G401 (cell line): ENCODE data around the gene ABCA4. TPM values are rescaled to one million over a fixed set of nuclear protein-coding genes. Genes with fewer than 3 reads are reported as not detected.
A peak's percentile ranks its signal among the peaks of the same experiment; 100 is the strongest.
"Not testable (repeated sequence)": the region's sequence is repeated elsewhere in the genome, so short reads cannot be mapped to it uniquely, and the experiment has no call there.

Source experiments
- DNase-seq: peaks from one replicate; pipeline ENCODE4 v3.0.0-alpha.2; 2015; ENCODE audit warnings: low spot score
- in situ Hi-C: cut with HindIII; loops from 2 replicates; pipeline ENCODE4 v1.10.0; 2016; ENCODE audit warnings: low sequenced_read_pairs, mixed read lengths
- total RNA-seq: library from RNA; depleted of rRNA; stranded (reverse); fragments of >200 nt; shearing (Covaris generic); gene quantifications from 2 replicates; pipeline ENCODE4 v1.2.3, GENCODE V29; 2014

Gene ABCA4
- total RNA-seq, 1 experiment from 2014 or later: 1.8 TPM

GRCh38 chr1:93976291-93976690 lies 144.7 kb downstream of the ABCA4 start:
- in situ Hi-C loops: no loop called here
- DNase-seq: no peak

GRCh38 chr1:93972341-93972740 lies 148.6 kb downstream of the ABCA4 start:
- no peak for DNase-seq
- in situ Hi-C loops: no loop called here

DNA sequence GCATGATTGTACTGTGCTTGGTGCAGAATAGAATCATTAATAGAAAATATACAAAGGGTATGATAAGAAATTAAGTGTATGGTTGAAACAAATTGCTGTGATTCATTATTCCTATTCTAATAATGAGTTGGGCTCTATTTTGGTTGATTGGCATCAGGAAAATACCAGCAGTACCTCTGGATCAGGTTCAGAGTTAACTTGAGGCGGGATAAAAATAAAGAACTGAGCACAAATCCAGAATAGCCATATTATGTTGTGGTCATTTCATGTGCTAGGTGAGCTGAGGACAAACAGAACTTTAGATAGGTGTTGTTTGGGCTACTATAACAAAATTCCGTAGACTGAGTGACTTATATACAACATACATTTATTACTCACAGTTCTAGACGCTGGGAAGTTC lies 151.1 kb downstream of the ABCA4 start:
- DNase-seq: no peak
- in situ Hi-C loops: no loop called here

DNA sequence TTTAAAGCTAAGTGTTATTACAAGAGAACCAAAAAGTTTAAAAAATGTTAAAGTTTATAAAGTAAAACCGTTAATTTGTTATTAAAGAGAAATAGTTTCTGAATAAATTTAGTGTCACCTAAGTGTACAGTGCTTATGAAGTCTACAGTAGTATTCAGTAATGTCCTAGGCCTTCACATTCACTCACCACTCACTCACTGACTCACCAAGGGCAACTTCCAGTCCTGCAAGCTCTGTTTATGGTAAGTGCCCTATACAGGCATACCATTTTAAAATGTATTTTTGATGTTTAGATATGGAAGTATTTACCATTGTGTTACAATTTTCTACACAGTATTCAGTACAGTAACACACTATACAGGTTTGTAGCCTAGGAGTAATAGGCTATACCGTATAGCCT lies 151.6 kb downstream of the ABCA4 start:
- DNase-seq: no peak
- in situ Hi-C loops: no loop called here

- peak; percentile 96 for DNase-seq
- in situ Hi-C loops: no loop called here
Observed at GRCh38 chr1:93967306-93967705, 153.6 kb downstream of the ABCA4 start.

- no peak for DNase-seq
- in situ Hi-C loops: no loop called here
Observed at GRCh38 chr1:93965888-93966287, 155.1 kb downstream of the ABCA4 start.

DNA sequence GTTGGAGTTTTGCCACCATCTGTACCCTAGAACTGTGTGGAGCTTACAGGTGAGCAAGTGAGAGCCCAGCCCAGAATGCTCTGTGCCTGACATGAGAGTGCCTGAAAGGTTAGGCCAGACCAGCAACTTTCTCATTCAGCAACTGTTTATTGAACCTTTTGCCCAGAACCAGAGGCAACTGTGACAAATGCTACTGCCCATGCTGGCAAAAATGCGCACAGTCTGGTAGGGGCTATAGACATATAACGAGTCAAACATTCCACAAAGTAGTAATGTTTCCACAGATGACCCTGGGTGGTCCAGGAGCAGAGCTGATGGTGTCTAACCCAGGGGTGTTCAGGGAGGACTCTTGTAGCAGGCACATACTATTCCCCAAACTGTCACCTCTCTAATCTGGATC lies 155.7 kb downstream of the ABCA4 start:
- DNase-seq: no peak
- in situ Hi-C loops: no loop called here

- DNase-seq: no peak
Observed at GRCh38 chr1:93964777-93965200, 156.2 kb downstream of the ABCA4 start.

GRCh38 chr1:93964096-93964776 lies 156.7 kb downstream of the ABCA4 start:
- no peak for DNase-seq
- in situ Hi-C loops: no loop called here

More at GRCh38 chr1:93964777-93965200, 156.2 kb downstream of the ABCA4 start:
- in situ Hi-C loops: no loop called here

DNA sequence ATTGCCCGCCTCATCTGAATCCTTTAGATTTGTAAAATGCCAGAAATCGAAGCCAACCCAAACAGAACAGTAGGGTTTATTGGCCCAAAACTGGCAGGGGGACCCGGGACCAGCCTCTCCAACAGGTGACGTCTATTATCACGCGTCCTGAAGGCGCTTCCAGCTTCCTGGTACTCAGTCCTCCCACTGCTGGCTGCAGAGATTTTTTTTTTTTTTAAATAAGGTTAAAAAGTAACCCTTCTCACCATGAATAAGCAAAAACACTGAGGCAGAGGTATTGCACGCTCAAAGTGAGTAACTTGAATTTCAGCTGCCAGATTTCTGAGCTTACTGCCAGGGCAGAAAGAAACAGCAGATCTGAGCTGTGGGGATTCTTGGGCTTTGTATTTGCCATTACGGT lies 157.4 kb downstream of the ABCA4 start:
- no peak for DNase-seq
- in situ Hi-C loops: no loop called here

- in situ Hi-C loops: no loop called here
Observed at GRCh38 chr1:93961906-93962305, 159.0 kb downstream of the ABCA4 start.

DNA sequence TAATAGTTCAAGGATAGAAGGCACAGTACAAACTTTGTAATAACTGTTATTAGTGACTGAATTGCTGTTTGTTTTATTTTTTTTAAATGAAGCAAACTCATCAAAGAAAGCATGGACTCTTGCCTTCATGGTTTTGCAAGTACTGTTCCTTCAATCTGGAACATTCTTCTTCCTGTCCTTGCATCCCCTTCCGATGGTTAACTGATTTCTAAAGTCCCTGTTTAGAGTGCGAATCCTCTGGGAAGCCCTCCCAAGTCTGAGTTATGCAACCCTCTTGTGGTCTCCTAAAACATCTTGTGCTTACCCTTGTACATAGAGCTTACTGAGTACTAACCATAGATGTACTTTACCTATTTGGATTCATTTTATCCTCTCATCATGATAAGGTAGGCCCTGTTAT lies 159.5 kb downstream of the ABCA4 start:
- in situ Hi-C loops: no loop called here

More at GRCh38 chr1:93961906-93962305, 159.0 kb downstream of the ABCA4 start:
- no peak for DNase-seq

DNA sequence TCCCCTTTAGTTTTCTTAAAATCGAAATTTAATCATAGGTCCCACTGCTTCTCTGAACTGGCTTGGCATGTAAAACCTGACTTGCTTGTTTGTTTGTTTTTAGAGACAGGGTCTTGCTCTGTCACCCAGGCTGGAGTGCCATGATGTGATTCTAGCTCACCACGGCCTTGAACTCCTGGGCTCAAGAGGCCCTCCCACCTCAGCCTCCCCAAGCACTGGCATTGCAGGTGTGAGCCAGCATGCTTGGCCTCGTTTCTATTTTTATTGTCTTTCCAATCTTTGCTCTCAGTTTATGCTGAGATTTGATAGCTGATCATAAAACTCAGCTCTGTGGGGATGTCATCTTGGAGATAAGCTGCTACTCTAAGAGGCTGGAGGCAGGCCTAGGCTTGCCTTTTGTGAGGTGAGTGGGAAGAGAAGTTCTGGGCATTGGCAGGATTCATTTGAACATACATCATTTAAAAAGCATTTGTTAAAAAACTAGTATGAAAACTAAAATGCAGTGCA lies 160.3 kb downstream of the ABCA4 start:
- DNase-seq: no peak
- in situ Hi-C loops: no loop called here

More for the DNA sequence above, 159.5 kb downstream of the ABCA4 start:
- DNase-seq: no peak

DNA sequence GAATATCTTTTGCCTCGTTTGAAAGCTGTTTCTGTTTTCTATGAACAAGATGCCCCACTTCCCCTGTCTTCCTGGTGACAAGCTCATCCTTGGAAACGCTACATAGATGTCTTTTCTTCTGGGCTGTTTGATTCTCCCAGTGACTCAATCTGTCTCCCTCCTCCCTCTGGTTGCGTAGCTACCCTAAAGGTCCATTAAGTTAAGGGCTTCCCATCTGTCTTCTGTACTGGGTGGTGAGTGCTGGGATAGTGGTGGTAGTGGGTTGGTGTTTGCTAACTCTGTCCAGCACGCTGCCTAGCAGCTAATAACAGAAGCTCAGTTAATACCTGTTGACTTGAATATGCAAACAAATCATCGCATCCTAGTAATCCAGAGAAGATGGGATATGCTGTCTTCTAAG lies 161.5 kb downstream of the ABCA4 start:
- in situ Hi-C loops: no loop called here

GRCh38 chr1:93958726-93959100 lies 162.2 kb downstream of the ABCA4 start:
- in situ Hi-C loops: no loop called here
- DNase-seq: no peak

More for the DNA sequence above, 161.5 kb downstream of the ABCA4 start:
- no peak for DNase-seq

GRCh38 chr1:93958032-93958725 lies 162.8 kb downstream of the ABCA4 start:
- in situ Hi-C loops: no loop called here
- no peak for DNase-seq

- in situ Hi-C loops: no loop called here
- no peak for DNase-seq
Observed at GRCh38 chr1:93955765-93956164, 165.2 kb downstream of the ABCA4 start.

GRCh38 chr1:93947002-93947686 lies 173.8 kb downstream of the ABCA4 start:
- DNase-seq, in situ Hi-C loops: not testable (repeated sequence)
